Osteoblast (primary cell): Measurements from ENCODE around the gene S100A7. TPM values are rescaled to one million over a fixed set of nuclear protein-coding genes. Genes with fewer than 3 reads are reported as not detected.
A peak's percentile ranks its signal among the peaks of the same experiment; 100 is the strongest.

Experiments
- DNase-seq: peaks from one replicate; pipeline ENCODE4 v3.0.0; 2011; ENCODE audit warnings: low spot score, mixed read lengths; ENCODE audit not compliant: insufficient read length; ENCODE audit errors: missing footprints
- H2AFZ ChIP-seq: 2 replicates; pipeline ENCODE4 v1.6.0; 2011; ENCODE audit warnings: mild to moderate bottlenecking, low read length
- H3K27ac ChIP-seq: 2 replicates; pipeline ENCODE4 v1.5.1; 2011; ENCODE audit warnings: mild to moderate bottlenecking, low read depth, low read length, moderate library complexity
- H3K27me3 ChIP-seq: 2 replicates; pipeline ENCODE4 v1.6.0; 2012; ENCODE audit warnings: mild to moderate bottlenecking, control low read depth, inconsistent platforms, low read length, moderate library complexity; ENCODE audit not compliant: insufficient read depth
- H3K36me3 ChIP-seq: 2 replicates; pipeline ENCODE4 v1.5.1; 2011; ENCODE audit warnings: mild to moderate bottlenecking, low read length, control low read depth, moderate library complexity; ENCODE audit not compliant: insufficient read depth
- H3K4me1 ChIP-seq: 2 replicates; pipeline ENCODE4 v1.5.1; 2011; ENCODE audit warnings: mild to moderate bottlenecking, low read length, control low read depth, moderate library complexity; ENCODE audit not compliant: insufficient read depth
- H3K4me2 ChIP-seq: 2 replicates; pipeline ENCODE4 v1.6.0; 2011; ENCODE audit warnings: mild to moderate bottlenecking, low read length; ENCODE audit not compliant: insufficient read depth
- H3K4me3 ChIP-seq: fragments of 200-600 bp; sonication (generic); 3 replicates; pipeline ENCODE4 v1.5.1; 2012; ENCODE audit warnings: mild to moderate bottlenecking, low read length, inconsistent platforms; ENCODE audit not compliant: insufficient read depth
- H3K79me2 ChIP-seq: 2 replicates; pipeline ENCODE4 v1.6.0; 2012; ENCODE audit warnings: mild to moderate bottlenecking, low read length, control low read depth, inconsistent platforms; ENCODE audit not compliant: insufficient read depth
- H3K9me3 ChIP-seq: 2 replicates; pipeline ENCODE4 v1.5.1; 2011; ENCODE audit warnings: low read depth, low read length, control low read depth
- H4K20me1 ChIP-seq: 2 replicates; pipeline ENCODE4 v1.6.0; 2012; ENCODE audit warnings: mild to moderate bottlenecking, low read length, control low read depth; ENCODE audit not compliant: insufficient read depth
- CTCF ChIP-seq: IDR thresholded peaks from 2 replicates; pipeline ENCODE4 v1.5.1; 2011; ENCODE audit warnings: mild to moderate bottlenecking, low read depth, low read length, moderate library complexity; ENCODE audit errors: extremely low read depth
- total RNA-seq: library from RNA; depleted of rRNA; stranded (reverse); fragments of >200 nt; gene quantifications from 2 replicates; pipeline ENCODE4 v1.2.3, GENCODE V29; 2012

S100A7 gene
- total RNA-seq, 1 donor: not detected

- peak overlapping the region; percentile 1 for H3K4me3 ChIP-seq
- H3K4me2 ChIP-seq: peak overlapping the region; percentile 35
- H3K27me3 ChIP-seq: no peaks in the 10 kb centered on the region
- H3K79me2 ChIP-seq: no peaks in the 10 kb centered on the region
- H3K27ac ChIP-seq: peak overlapping the region; percentile 60
- H4K20me1 ChIP-seq: no peaks in the 10 kb centered on the region
- H3K9me3 ChIP-seq: no peaks in the 10 kb centered on the region
- peak; percentile 95 for DNase-seq
- no peaks in the 10 kb centered on the region for H3K36me3 ChIP-seq
- peaks cover 36% of the 10 kb centered on the region for H3K4me1 ChIP-seq
- no peak for TF ChIP-seq CTCF
- peak overlapping the region; percentile 64 for H2AFZ ChIP-seq
Observed at GRCh38 chr1:153506831-153507413, 46.5 kb upstream of the S100A7 start.

GRCh38 chr1:153506386-153506785, 45.9 kb upstream of the S100A7 start:
- Histone ChIP-seq H3K27ac (peak overlapping the region; percentile 60), H3K79me2 (no peaks in the 10 kb centered on the region), H2AFZ (no peak overlapping the region), H4K20me1 (no peaks in the 10 kb centered on the region), H3K27me3 (no peaks in the 10 kb centered on the region), H3K36me3 (no peaks in the 10 kb centered on the region), H3K4me1 (peaks cover 36% of the 10 kb centered on the region), H3K9me3 (no peaks in the 10 kb centered on the region), H3K4me2 (peak overlapping the region; percentile 35), H3K4me3 (no peak overlapping the region)
- no peak for TF ChIP-seq CTCF
- DNase-seq: no peak

- no peak overlapping the region for H3K4me2 ChIP-seq
- H4K20me1 ChIP-seq: no peaks in the 10 kb centered on the region
- no peaks in the 10 kb centered on the region for H3K9me3 ChIP-seq
- peaks cover 33% of the 10 kb centered on the region for H3K4me1 ChIP-seq
- H3K79me2 ChIP-seq: no peaks in the 10 kb centered on the region
- H3K27me3 ChIP-seq: no peaks in the 10 kb centered on the region
- H2AFZ ChIP-seq: no peak overlapping the region
- DNase-seq: no peak
- H3K4me3 ChIP-seq: no peak overlapping the region
- no peak overlapping the region for H3K27ac ChIP-seq
- H3K36me3 ChIP-seq: no peaks in the 10 kb centered on the region
- TF ChIP-seq CTCF: no peak
Observed at GRCh38 chr1:153505576-153505975, 45.1 kb upstream of the S100A7 start.

GRCh38 chr1:153503766-153504165, 43.3 kb upstream of the S100A7 start:
- H4K20me1 ChIP-seq: no peaks in the 10 kb centered on the region
- H3K27me3 ChIP-seq: peaks cover 2% of the 10 kb centered on the region
- DNase-seq: no peak
- no peak overlapping the region for H3K27ac ChIP-seq
- H3K4me2 ChIP-seq: no peak overlapping the region
- no peak overlapping the region for H2AFZ ChIP-seq
- no peaks in the 10 kb centered on the region for H3K36me3 ChIP-seq
- no peak overlapping the region for H3K4me3 ChIP-seq
- no peak for TF ChIP-seq CTCF
- H3K79me2 ChIP-seq: no peaks in the 10 kb centered on the region
- no peaks in the 10 kb centered on the region for H3K9me3 ChIP-seq
- H3K4me1 ChIP-seq: peaks cover 33% of the 10 kb centered on the region
